ENCODE results near the gene SEZ6.

The SEZ6 gene

DNA sequence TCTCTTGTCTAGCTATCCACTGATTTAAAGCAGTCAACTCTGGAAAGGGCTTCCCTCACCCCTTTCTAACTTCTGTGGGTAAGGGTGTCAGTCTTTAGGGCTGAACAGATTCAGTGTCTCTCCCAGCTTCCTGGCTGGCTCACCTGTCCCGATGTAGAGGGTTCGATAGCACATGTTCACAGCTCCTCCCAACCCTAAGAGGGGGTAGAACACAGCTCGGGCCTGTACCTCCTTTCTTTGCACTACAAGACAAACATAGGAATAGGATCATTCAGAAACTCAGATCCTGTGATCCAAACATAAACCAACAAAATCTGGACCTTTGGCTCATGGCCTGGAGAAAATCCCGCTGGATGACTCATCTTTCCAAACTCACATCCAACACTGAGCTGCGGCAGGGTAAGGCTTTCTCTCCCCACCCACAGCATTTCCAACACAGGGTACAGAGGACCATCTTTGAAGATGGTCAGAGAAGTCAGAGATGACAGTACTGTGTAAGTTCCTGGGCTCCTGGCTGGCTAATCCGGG is 97.1 kb downstream of the SEZ6 start:
- Histone ChIP-seq H3K79me2 (ENCODE audit: low read length) (peaks cover 14% of the 10 kb centered on the region), H3K9me3 (replicated peaks; ENCODE audit: insufficient read depth, low read length) (no peaks in the 10 kb centered on the region), H3K9me2 (replicated peaks; ENCODE audit: insufficient read depth, low read length) (no peaks in the 10 kb centered on the region), H3K4me2 (ENCODE audit: low read depth, low read length) (no peak overlapping the region), H2AFZ (ENCODE audit: low read length) (no peak overlapping the region), H3K36me3 (replicated peaks; ENCODE audit: insufficient read depth, low read length) (0 out of 2 replicates have a peak, but pooled peaks cover 11% of the 10 kb centered on the region), H4K20me1 (ENCODE audit: insufficient read depth, low read length) (no peaks in the 10 kb centered on the region), H3K27me3 (replicated peaks; ENCODE audit: insufficient read depth, low read length) (no peaks in the 10 kb centered on the region), H3K27ac (ENCODE audit: low read length) (no peak overlapping the region), H3K9ac (ENCODE audit: low read length) (no peak overlapping the region), H3K4me1 (ENCODE audit: low read length) (peaks cover 24% of the 10 kb centered on the region), H3K4me3 (ENCODE audit: low read length) (no peak overlapping the region), H3F3A (ENCODE audit: insufficient read depth, low read length) (peaks cover 15% of the 10 kb centered on the region)
- no peak for DNase-seq
- TF ChIP-seq, protein P1, sequence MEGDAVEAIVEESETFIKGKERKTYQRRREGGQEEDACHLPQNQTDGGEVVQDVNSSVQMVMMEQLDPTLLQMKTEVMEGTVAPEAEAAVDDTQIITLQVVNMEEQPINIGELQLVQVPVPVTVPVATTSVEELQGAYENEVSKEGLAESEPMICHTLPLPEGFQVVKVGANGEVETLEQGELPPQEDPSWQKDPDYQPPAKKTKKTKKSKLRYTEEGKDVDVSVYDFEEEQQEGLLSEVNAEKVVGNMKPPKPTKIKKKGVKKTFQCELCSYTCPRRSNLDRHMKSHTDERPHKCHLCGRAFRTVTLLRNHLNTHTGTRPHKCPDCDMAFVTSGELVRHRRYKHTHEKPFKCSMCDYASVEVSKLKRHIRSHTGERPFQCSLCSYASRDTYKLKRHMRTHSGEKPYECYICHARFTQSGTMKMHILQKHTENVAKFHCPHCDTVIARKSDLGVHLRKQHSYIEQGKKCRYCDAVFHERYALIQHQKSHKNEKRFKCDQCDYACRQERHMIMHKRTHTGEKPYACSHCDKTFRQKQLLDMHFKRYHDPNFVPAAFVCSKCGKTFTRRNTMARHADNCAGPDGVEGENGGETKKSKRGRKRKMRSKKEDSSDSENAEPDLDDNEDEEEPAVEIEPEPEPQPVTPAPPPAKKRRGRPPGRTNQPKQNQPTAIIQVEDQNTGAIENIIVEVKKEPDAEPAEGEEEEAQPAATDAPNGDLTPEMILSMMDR (IDR thresholded peaks at IDR 0.05; ENCODE audit: low read length) = no peak
- no peak for TF ChIP-seq EZH2phosphoT487 (IDR thresholded peaks at IDR 0.05; ENCODE audit: low read length)
- no peak for TF ChIP-seq EZH2 (optimal IDR thresholded peaks at IDR 0.05; ENCODE audit: low read depth, low read length)

DNA sequence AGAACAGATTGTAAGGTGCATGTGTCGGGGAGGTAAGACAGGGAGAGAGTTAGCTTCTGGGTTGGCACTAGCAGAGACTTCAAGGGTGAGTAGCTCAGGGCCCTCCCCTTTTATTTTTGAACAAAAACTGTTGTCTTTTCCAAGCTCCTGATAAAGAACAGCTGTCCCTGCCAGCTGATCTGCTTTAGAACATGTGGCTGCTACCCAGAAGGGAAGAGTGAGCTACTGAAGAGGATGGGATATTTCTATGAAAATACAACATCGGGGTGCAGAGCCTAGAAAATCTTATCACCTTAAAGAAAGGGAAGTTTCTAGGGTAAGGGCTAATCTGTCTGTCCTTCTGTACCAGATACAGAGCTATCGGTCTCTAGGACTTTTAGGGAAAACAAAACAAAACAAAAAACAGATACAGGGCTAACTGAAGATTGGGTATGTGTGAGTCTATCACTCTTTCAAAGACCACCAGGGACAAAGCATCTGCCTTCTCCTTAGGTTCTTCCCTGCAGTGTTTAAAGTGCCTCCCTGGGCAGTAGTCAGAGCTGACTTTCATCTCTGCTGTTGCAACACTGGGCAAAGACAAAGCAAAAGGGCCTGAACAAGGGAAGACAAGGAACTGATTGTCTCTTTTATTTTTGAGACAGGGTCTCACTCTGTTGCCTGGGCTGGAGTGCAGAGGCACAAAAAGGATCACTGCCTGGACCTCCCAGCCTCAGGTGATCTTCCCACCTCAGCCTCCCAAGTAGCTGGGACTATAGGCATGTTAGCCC is 97.9 kb downstream of the SEZ6 start:
- Histone ChIP-seq H3K4me1 (ENCODE audit: low read length) (peaks cover 26% of the 10 kb centered on the region), H2AFZ (ENCODE audit: low read length) (no peak overlapping the region), H3K9me2 (replicated peaks; ENCODE audit: insufficient read depth, low read length) (no peaks in the 10 kb centered on the region), H3F3A (ENCODE audit: insufficient read depth, low read length) (peaks cover 20% of the 10 kb centered on the region), H3K27ac (ENCODE audit: low read length) (no peak overlapping the region), H4K20me1 (ENCODE audit: insufficient read depth, low read length) (no peaks in the 10 kb centered on the region), H3K27me3 (replicated peaks; ENCODE audit: insufficient read depth, low read length) (no peaks in the 10 kb centered on the region), H3K9ac (ENCODE audit: low read length) (no peak overlapping the region), H3K36me3 (replicated peaks; ENCODE audit: insufficient read depth, low read length) (0 out of 2 replicates have a peak, but pooled peaks cover 11% of the 10 kb centered on the region), H3K4me2 (ENCODE audit: low read depth, low read length) (no peak overlapping the region), H3K9me3 (replicated peaks; ENCODE audit: insufficient read depth, low read length) (no peaks in the 10 kb centered on the region), H3K4me3 (ENCODE audit: low read length) (no peak overlapping the region), H3K79me2 (ENCODE audit: low read length) (peaks cover 14% of the 10 kb centered on the region)
- DNase-seq = no peak
- TF ChIP-seq EZH2 (optimal IDR thresholded peaks at IDR 0.05; ENCODE audit: low read depth, low read length) (no peak), EZH2phosphoT487 (IDR thresholded peaks at IDR 0.05; ENCODE audit: low read length) (no peak)
- TF ChIP-seq, protein P1 (IDR thresholded peaks at IDR 0.05; ENCODE audit: low read length) = no peak

DNA sequence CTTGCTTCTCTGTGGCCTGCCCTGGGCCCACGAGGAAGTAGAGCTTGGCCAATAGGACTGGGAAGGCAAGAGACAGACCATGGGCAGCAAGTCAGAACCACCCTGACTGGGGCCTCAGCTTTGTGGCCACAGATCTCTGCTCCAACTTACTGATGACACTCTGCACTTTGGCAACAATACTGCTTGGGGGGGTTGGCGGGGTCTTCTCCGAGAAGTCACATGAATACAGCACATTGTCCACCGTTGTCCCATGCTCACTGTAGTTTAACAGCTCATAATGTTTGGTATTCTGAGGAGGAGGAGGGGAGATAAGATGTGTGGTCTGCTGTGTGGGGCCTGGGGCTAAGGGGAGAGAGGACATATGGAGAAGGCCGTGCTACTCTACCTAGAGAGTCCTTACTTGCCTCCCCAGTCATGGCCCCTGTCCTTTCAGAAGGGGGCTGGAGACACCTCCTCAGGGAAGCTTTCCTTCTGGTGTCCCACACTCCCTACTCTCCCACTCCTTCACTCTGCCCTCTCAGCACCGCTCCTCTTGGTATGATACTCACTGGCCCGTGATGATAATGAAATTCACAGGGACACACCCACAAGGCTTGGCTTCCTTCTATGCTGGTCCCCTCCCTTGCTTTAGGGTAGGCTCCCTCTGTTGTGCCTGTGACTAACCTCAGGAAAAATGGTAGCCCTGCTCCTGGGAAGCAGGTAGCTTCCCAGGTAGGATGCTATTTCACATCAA is 99.0 kb downstream of the SEZ6 start:
- no peak overlapping the region for H3K9ac ChIP-seq (ENCODE audit: low read length)
- H3K4me3 ChIP-seq (ENCODE audit: low read length) = no peak overlapping the region
- no peaks in the 10 kb centered on the region for H4K20me1 ChIP-seq (ENCODE audit: insufficient read depth, low read length)
- H3K4me1 ChIP-seq (ENCODE audit: low read length) = peaks cover 15% of the 10 kb centered on the region
- H3F3A ChIP-seq (ENCODE audit: insufficient read depth, low read length) = peaks cover 23% of the 10 kb centered on the region
- H3K27ac ChIP-seq (ENCODE audit: low read length) = no peak overlapping the region
- H3K9me2 ChIP-seq (replicated peaks; ENCODE audit: insufficient read depth, low read length) = no peaks in the 10 kb centered on the region
- TF ChIP-seq EZH2 (optimal IDR thresholded peaks at IDR 0.05; ENCODE audit: low read depth, low read length) (no peak), EZH2phosphoT487 (IDR thresholded peaks at IDR 0.05; ENCODE audit: low read length) (no peak)
- TF ChIP-seq, protein P1 (IDR thresholded peaks at IDR 0.05; ENCODE audit: low read length) = no peak
- peaks cover 14% of the 10 kb centered on the region for H3K79me2 ChIP-seq (ENCODE audit: low read length)
- H3K9me3 ChIP-seq (replicated peaks; ENCODE audit: insufficient read depth, low read length) = no peaks in the 10 kb centered on the region
- no peak overlapping the region for H3K4me2 ChIP-seq (ENCODE audit: low read depth, low read length)
- no peak overlapping the region for H2AFZ ChIP-seq (ENCODE audit: low read length)
- no peaks in the 10 kb centered on the region for H3K27me3 ChIP-seq (replicated peaks; ENCODE audit: insufficient read depth, low read length)
- DNase-seq = no peak
- H3K36me3 ChIP-seq (replicated peaks; ENCODE audit: insufficient read depth, low read length) = 0 out of 2 replicates have a peak, but pooled peaks cover 11% of the 10 kb centered on the region

All from MM.1S (cell line).